Choroid plexus epithelial cell (primary cell): ENCODE results near the gene CIB4.

Source experiments
- DNase-seq: peaks from one replicate; pipeline ENCODE4 v3.0.0-alpha.2; 2010; ENCODE audit warnings: low read depth
- H3K4me3 ChIP-seq: 2 replicates; pipeline ENCODE4 v1.5.1; 2011; ENCODE audit warnings: low read depth, mild to moderate bottlenecking, control low read depth, low read length, moderate library complexity
- CTCF ChIP-seq: conservative IDR thresholded peaks from 2 replicates; pipeline ENCODE4 v1.5.1; 2011; ENCODE audit warnings: low read depth, mild to moderate bottlenecking, control low read depth, inconsistent platforms, low read length, moderate library complexity

Gene CIB4

GRCh38 chr2:26583381-26583911, 57.7 kb downstream of the CIB4 start:
- H3K4me3 ChIP-seq, result no peak overlapping the region
- no peak for DNase-seq
- TF ChIP-seq CTCF, result no peak

GRCh38 chr2:26582890-26583289, 58.3 kb downstream of the CIB4 start:
- no peak for TF ChIP-seq CTCF
- no peak overlapping the region for H3K4me3 ChIP-seq
- DNase-seq, result no peak

- no peak for DNase-seq
Measured at GRCh38 chr2:26581991-26582842, 58.9 kb downstream of the CIB4 start.

GRCh38 chr2:26581266-26581990, 59.7 kb downstream of the CIB4 start:
- no peak for TF ChIP-seq CTCF
- no peak for DNase-seq
- H3K4me3 ChIP-seq, result no peak overlapping the region

More at GRCh38 chr2:26581991-26582842, 58.9 kb downstream of the CIB4 start:
- TF ChIP-seq CTCF, result no peak
- H3K4me3 ChIP-seq, result no peak overlapping the region

- DNase-seq, result no peak
- no peak for TF ChIP-seq CTCF
- H3K4me3 ChIP-seq, result no peak overlapping the region
Measured at GRCh38 chr2:26580751-26581150, 60.4 kb downstream of the CIB4 start.

GRCh38 chr2:26580151-26580550, 61.0 kb downstream of the CIB4 start:
- no peak for DNase-seq

More at GRCh38 chr2:26580151-26580550, 61.0 kb downstream of the CIB4 start:
- no peak for TF ChIP-seq CTCF
- no peak overlapping the region for H3K4me3 ChIP-seq
